ENCODE measurements around the gene COL8A1.

Gene COL8A1

GRCh38 chr3:99765042-99765942, 126.9 kb downstream of the COL8A1 start:
- no peak for DNase-seq

DNA sequence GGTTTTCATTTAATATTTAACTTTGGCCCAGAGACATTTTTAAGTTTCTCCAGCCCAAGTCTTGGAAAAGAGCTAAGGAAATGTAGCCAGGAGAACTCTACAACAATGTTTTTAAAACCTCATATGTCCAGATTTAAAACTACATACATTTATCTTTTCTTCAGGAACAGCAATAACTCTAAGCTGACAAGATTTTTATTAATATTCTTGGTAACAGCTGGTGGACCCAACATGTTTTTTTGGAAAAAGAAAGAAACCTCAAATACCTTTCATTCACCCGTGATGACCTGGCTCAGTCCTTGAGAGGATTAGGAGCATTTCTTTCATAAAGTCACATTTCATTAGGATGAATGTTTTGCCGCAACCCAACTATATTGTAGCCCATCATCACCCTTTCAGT, 128.9 kb downstream of the COL8A1 start:
- DNase-seq = no peak

DNA sequence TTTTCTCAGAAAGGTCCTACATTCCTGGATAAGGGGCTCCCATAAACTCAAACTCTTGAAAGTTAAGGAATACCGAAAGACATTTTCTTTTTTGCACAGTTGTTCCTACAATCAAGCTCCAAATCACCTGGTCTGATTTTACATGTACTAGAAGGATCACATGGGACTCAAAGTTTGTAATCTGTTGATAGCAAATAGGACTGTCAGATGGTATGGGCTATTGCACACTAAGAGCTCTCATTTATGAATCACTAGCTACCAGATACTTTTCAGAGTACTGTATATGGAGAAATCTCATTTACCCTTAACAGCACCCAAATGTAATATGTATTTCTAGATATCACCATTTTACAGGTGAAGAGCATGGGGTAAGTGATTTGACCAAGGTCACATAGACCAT, 129.7 kb downstream of the COL8A1 start:
- DNase-seq = no peak

DNA sequence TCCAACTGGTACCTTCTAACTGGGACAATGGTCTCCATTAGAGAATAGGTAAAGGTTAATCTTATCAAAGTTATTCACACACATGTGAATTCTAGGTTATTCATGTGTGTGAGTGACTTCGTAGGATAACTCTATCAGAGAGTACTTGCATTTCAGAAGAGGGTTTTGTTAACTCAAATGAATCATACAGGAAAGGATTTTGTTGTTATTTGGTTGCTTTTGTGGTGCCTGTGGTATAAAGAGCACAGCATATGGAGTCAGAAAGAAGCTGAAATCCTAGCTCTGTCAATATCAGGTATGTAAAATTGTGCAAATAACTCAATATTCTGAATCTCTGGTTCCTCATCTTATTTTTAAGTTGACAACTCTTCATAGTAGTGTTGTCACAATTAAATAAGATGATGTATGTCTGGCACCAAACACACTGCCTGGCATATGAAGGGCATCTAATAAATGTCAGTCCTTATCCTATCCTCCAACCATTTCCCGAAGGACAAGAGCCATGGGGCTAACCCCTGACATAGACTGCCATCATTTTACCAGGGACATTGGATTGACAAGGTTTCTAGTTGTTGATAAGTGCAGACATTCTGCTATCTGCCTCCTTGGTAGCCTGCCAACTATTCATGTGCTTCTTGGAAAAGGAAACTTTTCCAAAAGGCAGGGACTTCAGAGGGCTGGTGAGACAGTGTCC, 130.6 kb downstream of the COL8A1 start:
- DNase-seq = no peak

GRCh38 chr3:99772171-99772570, 133.8 kb downstream of the COL8A1 start:
- no peak for DNase-seq

GRCh38 chr3:99772671-99773070, 134.3 kb downstream of the COL8A1 start:
- no peak for DNase-seq

DNA sequence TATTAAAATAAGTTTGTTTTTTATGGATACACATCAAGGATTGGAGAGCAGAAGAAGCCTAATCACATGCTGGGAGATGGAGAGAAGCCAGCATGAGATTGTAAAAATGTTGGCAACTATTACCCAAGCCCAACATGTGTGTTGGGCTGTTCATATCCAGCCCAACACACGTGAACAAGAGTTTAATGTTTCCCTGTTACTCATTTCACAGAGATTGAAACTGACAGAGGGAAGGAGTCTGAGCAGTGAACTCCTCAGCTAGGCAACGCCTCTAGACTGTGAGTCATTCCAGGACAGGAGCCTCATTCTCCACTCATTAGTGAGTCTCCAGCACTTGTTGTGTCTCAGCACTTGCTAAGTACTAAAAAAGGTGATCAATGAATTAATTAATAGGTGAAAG, 136.1 kb downstream of the COL8A1 start:
- no peak for DNase-seq

DNA sequence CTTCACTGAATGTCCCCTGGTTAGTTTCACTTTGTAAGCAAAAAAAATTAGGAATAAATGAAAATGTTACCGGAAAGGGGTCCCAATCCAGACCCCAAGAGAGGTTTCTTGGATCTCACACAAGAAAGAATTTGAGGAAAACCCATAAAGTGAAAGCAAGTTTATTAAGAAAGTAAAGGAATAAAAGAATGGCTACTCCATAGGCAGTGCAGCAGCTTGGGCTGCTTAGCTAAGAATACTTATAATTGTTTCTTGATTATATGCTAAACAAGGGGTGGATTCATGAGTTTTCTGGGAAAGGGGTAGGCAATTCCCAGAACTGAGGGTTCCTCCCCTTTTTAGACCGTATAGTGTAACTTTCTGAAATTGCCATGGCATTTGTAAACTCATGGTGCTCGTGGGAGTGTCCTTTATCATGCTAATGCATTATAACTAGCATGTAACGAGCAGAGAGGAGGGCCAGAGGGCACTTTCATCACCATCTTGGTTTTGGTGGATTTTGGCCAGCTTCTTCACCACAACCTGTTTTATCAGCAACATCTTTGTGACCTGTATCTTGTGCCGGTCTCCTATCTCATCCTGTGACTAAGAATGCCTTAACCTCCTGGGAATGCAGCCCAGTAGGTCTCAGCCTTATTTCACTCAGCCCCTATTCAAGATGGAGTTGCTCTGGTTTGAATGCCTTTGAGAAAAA, 138.3 kb downstream of the COL8A1 start:
- no peak for DNase-seq

DNA sequence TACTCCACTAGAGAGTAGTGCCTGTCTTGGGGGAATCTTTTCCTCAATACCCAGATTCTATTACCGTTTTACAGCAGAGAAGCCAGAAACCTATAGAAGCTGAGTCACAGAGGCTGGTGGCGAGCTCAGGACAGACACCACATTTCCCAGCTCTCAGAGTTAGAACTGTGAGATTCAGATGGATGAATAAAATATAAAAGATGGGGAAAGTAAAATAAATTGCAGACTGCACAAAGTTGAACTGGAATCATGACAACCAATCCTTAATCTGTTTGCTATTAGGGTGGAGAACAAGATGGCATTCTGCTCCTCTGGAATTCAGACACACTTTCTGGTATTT, 138.8 kb downstream of the COL8A1 start:
- no peak for DNase-seq

- no peak for DNase-seq
Observed at GRCh38 chr3:99777708-99778107, 139.3 kb downstream of the COL8A1 start.

DNA sequence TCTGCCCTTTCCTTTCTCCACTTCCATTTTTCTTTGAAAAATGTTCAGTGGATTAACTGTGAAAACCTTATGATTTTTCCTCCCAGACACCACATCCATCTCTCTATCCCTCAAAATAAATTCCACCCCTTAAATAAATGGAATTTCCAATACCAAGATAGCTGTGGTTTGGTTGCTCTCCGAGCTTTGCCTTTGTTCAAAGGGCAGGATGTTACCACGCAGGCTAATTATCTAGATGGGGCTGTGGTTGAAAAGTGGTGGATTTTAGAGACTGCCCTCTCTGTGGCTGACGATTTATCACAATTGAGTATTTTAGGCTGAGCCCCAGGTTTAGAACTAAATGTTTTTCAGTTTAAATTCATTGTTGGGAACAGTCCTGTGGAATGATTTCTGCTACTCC, 142.4 kb downstream of the COL8A1 start:
- no peak for DNase-seq

DNA sequence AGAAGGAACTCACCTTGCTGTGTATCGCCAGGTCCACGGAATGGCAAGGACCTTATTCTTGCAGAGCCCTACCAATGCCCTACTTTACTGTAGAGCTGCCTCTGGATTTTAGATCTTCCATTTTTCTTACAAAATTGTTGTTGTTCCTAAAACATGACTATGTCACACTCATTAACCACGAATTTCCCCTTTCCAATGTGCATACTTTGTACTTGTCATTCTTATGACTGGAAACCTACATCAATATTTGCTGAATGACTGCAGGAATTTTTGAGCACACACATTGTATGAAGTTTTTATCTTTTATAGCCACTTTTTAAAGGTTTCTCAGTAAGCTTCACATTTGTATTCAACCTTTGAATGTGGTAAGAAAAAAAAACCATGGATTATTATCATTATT, 143.4 kb downstream of the COL8A1 start:
- no peak for DNase-seq

GRCh38 chr3:99783011-99783573, 144.7 kb downstream of the COL8A1 start:
- no peak for DNase-seq

- DNase-seq = peak; percentile 57
Observed at GRCh38 chr3:99789011-99789721, 150.8 kb downstream of the COL8A1 start.

DNA sequence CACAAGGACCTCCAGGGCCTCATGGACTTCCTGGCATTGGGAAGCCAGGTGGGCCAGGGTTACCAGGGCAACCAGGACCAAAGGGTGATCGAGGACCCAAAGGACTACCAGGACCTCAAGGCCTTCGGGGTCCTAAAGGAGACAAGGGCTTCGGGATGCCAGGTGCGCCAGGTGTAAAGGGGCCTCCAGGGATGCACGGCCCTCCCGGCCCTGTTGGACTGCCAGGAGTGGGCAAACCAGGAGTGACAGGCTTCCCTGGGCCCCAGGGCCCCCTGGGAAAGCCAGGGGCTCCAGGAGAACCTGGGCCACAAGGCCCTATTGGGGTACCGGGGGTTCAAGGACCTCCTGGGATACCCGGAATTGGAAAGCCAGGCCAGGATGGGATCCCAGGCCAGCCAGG, 156.1 kb downstream of the COL8A1 start:
- no peak for DNase-seq

DNA sequence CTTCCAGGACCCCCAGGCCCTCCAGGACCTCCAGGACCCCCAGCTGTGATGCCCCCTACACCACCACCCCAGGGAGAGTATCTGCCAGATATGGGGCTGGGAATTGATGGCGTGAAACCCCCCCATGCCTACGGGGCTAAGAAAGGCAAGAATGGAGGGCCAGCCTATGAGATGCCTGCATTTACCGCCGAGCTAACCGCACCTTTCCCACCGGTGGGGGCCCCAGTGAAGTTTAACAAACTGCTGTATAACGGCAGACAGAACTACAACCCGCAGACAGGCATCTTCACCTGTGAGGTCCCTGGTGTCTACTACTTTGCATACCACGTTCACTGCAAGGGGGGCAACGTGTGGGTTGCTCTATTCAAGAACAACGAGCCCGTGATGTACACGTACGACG, 157.2 kb downstream of the COL8A1 start:
- no peak for DNase-seq

GRCh38 chr3:99799422-99799821, 161.0 kb downstream of the COL8A1 start:
- DNase-seq = no peak

GRCh38 chr3:99803297-99803696, 164.9 kb downstream of the COL8A1 start:
- no peak for DNase-seq

DNA sequence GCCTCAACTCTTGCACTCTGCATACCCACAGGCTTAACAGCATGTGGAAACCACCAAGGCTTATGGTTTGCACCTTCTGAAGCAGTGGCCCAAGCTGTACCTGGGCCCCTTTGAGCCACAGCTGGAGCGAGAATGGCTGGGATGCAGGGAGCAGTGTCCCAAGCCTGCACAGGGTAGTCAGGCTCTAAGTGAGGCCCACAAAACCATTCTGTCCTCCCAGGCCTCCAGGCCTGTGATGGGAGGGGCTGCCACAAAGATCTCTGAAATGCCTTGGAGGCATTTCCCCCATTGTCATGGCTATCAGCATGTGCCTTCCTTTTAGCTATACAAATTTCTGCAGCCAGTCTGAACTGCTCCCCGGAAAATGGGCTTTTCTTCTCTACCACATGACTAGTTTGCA, 166.8 kb downstream of the COL8A1 start:
- no peak for DNase-seq

DNA sequence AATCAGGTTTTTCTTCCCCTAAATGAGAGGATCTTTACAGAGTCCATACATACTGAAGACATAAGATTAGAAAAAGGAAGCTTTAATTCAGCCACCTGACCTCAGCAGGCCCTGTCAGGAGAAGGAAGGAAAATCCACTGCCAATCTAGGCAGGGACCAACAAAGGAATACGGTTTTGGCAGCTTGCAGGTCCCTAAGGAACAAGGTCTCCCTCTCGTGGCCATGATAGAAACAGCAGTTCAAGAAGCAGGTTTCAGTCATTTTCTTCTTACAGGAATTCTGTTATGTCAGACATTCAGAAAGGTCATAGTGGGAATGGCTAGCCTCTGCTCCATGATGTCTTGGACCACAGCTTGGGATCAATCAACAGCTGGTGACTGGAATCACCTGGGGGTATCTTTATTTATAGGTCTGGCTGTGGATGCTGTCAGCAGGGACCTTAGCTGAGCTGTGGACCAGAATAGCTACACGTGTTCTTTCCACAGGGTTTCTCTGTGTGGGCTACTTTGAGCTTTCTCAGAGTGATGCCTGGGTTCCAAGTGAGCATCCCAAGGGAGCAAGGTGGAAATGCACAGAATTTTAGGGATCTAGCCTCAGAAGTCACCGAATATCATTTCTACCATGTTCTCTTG, 169.9 kb downstream of the COL8A1 start:
- peak; percentile 65 for DNase-seq

DNA sequence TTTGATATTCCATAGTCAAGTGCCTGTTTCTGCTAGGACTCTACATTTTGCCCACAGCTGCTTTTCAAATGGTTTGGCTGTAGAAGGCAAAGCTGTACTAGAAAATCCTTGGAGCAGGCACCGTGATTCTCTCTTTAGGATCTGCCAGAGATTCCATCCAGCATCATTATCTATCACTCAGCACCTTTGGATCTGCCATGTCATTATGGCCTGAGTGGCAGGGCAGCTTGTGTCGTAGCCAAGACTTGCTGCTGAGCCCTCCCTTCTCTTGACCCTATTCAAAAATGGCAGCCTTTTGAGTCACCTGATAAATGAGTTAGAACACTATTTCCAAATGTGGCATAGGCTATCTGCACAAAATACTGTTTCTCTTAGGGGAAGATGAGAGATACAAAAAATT, 171.2 kb downstream of the COL8A1 start:
- DNase-seq = no peak

DNA sequence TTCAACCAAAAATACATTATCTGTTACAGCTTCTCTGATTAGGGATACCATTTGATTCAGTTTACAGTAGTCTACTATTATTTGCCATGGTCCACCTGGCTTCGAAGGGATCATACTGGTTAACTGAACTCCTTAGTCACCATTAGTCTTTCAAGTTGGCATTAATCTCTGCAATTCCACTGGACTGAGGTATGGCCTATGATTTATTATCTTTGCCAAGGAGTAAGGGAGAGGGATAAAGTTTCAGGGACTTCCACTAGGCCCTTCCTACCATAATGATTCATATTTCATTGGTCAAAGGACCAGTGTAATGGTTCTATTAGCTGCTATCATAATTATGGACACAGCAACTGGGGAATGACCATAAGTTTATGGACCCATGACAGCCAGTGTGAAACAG, 172.0 kb downstream of the COL8A1 start:
- DNase-seq = no peak

All from NCI-H1105 treated with DMSO at 0.1 percent for 48 hours (cell line).